GM19467 (cell line): ENCODE measurements around the gene PLEKHA7.

Experiments used
- ATAC-seq: cut with Tn5 transposase; IDR thresholded peaks from one replicate; pipeline ENCODE4 v1.9.1; 2021; ENCODE audit warnings: mild to moderate bottlenecking, moderate library complexity; ENCODE audit not compliant: unreplicated experiment

The PLEKHA7 gene

DNA sequence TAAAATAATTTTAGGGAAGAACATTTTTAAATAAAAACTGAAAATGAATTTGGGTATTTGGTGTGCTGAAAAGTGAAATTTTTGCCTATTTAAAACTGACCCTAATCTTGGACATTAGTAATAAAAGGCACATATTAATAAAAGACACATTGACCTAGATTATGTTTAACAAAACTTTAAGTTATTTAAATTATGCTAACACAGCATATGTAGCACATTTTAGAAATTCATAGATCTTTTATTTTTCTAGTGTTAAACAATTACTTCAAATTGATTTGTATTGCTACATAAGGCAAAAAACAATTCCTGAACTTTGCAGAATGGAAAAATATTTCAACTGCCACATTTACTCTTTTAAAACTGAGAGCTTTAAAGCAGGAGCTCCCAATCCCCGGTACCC lies 265.1 kb downstream of the PLEKHA7 start:
- no peak for ATAC-seq

DNA sequence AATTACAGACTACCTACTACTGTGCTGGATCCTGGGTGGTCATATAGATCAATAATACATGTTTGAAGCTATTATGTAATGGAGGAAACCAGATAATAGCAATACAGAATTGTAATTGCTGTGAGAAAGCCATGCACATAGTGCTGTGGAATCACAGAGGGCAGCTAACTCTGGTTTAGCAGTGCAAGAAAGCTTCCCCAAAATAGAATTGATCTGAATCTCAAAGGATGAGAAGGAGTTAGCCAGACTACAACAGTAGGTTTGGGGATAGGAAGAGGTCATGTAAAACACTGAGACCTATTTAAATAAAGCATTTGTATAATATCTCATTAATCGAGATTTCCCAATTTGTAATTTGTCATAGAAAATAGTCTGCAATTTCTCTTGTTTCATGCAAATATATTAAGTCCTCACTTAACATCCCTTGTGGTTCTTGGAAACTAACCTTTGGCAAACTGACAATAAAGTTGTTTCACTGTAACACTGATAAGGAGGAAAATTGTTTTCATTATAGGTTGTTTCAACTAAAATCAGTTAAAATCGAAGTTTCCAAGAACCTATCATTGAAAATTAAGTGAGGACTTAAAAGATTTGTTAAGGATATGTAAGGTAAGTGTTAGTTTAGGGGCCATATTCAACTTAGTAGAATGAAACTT lies 268.1 kb downstream of the PLEKHA7 start:
- ATAC-seq, result no peak

DNA sequence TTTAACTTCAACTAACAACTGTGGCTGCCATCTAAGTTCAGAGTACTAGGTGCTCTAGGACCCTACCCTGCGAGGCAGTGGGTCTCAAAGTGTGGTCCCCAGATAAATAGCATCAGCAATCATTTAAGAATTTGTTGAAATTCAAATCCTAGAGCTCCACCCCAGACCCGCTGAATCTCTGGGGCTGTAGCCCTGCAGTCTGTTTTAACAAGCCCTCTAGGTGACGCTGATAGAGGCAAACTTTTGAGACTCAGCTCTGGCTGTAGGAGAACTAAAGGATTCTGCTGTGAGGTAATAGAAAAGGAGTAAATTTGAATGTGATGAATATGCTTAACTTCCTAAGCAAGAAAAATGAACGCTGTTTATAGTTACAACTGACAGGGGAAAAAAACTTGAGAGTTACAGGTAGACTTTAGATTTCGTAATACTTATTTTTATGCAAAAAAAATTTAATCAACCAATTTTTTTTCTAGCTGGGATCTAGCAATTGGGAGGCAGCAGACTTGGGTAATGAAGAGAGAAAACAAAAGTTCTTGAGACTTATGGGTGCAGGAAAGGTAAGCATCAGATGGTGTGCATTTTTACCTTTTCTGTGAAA lies 270.0 kb downstream of the PLEKHA7 start:
- ATAC-seq, result no peak

DNA sequence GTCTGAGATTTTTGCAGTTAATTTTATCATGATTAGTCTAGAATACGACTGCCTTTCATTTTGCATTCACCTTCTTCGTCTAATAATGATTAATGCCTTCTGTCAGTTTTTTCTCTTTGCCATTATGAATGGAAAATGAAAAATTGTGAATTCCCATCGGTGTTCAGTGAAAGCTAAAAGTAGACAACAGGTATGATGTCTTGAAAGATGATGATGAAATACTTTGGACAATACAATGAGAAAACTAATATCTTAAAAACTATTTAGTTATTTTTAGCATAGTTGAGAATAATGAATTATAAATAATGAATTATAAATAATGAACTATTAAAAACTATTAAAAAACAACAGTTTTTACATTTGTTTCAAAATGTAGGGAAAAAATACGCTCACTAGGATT lies 270.7 kb downstream of the PLEKHA7 start:
- no peak for ATAC-seq

DNA sequence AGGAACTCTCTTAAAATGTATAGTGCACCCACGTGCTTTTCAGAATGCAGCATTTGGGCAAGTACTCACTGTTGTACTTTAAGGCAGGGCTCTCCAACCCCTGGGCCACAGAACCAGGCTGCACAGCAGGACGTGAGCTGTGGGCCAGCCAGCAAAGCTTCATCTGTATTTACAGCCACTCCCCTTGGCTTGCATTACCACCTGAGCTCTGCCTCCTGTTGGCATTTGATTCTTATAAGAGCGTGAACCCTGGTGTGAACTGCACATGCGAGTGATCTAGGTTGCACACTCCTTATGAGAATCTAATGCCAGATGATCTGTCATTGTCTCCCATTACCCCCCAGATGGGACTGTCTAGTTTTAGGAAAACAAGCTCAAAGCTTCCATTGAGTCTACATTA lies 272.7 kb downstream of the PLEKHA7 start:
- ATAC-seq, result no peak

DNA sequence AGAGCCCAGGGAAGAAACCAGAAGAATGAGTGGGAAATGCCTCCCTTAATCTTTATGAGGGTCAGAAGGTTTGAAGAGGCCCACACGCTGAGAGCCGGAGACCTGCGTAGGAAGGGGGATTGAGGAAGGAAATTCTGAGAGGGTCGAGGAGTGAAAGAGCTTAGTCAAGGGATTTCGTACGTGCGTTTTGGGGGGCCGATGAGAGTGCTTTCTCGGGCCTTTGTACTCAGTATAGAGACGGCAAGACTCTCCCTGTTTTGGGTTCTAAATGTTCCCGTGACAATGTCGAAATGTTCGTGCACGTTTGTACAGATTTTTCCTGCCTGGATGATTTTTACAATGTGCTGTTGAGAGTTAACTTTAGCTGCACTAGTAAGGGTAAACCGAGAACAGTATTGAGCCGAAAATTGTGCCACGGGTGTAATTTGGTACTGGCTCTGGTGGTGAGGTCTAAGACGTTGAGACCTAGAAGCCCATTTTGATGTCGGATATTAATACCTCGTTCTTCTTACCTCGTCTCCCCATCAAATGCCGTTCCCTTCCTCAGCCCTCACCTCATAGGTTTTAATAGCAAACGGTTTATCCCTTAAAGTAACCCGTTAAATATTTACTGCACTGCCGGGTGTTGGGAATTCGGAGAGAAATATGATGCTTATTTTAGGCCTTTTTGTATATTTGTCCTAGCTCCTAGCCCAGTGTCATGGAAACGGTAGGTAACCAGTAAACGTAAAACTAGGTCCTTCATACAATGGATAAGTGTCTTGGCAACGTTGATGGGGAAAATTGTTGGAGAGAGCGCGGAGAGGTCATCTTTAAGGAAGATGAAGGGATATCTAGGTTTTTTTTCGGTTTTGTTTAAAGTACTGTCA lies 275.0 kb downstream of the PLEKHA7 start:
- no peak for ATAC-seq

DNA sequence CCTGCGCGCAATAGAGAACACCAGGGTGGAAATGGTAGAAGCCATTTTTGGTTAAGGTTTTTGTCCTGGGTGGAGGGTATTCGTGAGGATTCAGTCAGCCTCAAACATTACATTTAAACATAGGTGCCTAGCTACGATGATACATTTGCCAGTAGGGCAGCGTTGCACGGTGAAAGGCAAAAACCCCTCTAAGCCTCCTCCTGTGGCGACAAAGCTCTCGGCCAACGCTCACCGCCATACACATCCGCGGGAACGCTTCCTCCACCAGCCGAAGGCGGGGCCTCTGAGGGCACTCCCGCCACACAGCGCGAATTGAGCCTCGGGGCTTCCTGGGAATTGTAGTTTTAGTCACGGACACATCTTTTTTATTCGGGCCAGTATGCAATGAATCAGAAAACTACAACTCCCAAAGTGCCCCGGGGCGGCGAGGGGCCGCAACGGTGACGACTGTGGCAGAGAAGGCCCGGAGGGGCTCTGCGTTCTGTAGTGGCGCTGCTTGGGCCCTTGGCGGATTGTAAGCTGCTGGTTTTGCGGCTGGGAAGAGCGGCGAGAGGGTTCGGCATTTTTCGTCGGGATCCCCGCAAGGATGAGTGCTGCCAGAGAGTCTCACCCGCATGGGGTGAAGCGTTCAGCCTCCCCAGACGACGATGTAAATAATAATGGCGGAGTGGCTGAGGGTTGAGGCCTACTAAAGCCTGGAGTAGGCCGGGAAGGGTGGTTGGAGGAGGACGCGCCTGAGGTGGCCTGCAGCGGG lies 275.8 kb downstream of the PLEKHA7 start, which contains the start of gene C11orf58:
TSS of gene C11orf58 (plus strand) at position 455 of the 754 bp plus-strand sequence. CDS start at position 587, 132 bp downstream.
- peak; percentile 99 for ATAC-seq

DNA sequence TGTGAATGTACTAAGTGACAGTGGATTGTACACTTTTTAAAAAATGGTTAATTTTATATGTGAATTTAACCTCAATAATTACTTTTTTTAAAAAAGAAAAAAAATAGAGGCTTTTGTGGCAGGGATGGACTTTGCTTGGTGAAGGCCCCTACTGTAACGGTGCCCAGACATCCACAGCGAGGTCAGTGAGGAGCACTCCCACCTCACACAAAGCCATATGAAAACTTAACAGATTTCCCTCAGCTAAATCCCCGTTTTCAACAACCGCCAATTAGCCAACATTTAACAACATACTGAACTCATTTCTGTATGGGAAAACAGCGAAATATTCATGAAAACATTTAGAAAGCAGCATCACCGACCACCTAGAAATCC lies 276.4 kb downstream of the PLEKHA7 start:
- peak; percentile 7 for ATAC-seq
